ENCODE measurements around the gene GLG1.

GLG1 gene

DNA sequence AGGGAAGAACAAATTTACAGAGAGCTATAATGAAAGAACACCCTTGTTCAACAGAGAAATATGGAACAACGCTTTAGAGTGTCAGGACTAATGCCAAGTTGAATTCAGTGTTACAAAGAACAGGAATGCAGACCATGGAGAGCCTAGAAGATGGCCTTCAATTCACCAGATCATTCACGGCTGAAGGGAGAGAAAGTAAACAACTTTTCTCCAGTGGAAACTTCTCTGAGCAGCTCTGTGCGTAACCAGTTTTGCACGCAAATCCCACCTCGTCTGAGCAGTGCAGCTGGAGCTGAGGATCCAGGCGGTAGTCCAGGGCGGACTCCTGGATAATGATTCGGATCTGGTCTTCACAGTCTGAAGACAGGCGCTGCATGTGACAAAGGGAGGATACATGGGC is 145.1 kb downstream of the GLG1 start:
- TF ChIP-seq ZFX (IDR thresholded peaks at IDR 0.05) = no peak
- TF ChIP-seq, protein P1, sequence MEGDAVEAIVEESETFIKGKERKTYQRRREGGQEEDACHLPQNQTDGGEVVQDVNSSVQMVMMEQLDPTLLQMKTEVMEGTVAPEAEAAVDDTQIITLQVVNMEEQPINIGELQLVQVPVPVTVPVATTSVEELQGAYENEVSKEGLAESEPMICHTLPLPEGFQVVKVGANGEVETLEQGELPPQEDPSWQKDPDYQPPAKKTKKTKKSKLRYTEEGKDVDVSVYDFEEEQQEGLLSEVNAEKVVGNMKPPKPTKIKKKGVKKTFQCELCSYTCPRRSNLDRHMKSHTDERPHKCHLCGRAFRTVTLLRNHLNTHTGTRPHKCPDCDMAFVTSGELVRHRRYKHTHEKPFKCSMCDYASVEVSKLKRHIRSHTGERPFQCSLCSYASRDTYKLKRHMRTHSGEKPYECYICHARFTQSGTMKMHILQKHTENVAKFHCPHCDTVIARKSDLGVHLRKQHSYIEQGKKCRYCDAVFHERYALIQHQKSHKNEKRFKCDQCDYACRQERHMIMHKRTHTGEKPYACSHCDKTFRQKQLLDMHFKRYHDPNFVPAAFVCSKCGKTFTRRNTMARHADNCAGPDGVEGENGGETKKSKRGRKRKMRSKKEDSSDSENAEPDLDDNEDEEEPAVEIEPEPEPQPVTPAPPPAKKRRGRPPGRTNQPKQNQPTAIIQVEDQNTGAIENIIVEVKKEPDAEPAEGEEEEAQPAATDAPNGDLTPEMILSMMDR (conservative IDR thresholded peaks at IDR 0.05) = no peak
- H3K27ac ChIP-seq = no peak overlapping the region

DNA sequence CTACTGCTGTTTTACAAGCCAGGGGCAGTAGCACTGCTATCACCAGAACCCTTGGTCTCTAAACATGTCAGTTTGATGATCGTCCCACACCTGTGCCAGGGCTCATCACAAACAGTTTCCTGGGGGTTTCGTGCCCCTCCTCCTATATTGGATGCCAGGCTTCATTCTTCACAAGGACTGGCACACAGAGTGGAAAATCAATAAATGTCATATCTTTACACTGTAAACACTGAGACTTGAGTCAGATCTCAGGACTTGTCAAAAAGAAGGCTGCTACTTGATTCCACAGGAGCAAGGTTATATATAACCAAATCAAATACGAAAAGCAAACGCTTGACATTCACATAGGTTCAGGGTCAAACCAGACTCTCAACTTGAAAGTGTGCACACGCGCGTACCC is 146.4 kb downstream of the GLG1 start:
- TF ChIP-seq, protein P1 (conservative IDR thresholded peaks at IDR 0.05) = no peak
- TF ChIP-seq ZFX (IDR thresholded peaks at IDR 0.05) = no peak
- H3K27ac ChIP-seq = no peak overlapping the region

DNA sequence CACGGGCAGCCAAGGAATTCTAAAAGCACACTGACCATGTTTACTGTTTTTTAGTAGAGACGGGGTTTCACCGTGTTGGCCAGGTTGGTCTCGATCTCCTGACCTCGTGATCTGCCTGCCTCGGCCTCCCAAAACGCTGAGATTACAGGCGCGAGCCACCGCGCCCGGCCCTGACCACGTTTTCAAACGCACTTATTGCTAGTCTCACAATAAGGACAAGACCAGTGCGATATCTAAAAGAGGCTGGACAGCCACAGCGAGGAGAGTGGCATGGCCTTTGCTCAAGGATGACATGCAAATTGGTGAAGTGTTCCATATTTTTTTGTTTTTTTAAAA is 150.7 kb downstream of the GLG1 start:
- TF ChIP-seq, protein P1 (conservative IDR thresholded peaks at IDR 0.05) = no peak
- no peak for TF ChIP-seq ZFX (IDR thresholded peaks at IDR 0.05)
- H3K27ac ChIP-seq = no peak overlapping the region

DNA sequence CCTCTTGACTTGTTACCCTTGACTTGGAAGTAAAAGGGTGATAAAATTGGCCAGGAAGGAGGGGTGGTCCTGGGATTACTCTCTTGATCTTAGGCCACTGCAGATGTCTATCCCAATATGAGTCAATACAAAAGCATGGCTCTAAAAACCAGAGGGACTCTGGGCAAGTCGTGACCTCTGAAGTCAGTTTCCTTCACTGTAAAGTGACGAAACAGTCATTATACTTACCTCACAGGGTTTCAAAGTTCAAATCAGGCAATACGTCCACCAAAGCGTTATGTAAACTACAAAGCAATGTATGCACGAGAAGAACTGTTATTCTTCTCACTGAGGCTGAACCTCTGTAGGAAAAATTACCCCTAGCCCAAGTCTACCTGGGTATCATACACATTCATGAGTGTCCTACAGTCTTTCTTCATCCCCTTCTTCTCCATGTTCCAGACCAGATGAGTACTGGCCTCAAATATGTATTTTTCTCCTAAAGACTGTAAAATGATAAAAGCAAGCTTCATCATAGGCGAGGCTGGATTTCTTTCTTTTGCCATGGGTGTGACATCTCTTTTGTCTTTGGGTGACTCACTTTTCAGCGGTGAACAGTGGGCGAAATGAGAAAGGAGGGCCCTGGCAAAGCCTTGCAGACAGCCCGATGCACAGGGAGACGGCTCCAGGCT is 151.2 kb downstream of the GLG1 start:
- TF ChIP-seq, protein P1 (conservative IDR thresholded peaks at IDR 0.05) = no peak
- TF ChIP-seq ZFX (IDR thresholded peaks at IDR 0.05) = no peak
- no peak overlapping the region for H3K27ac ChIP-seq

DNA sequence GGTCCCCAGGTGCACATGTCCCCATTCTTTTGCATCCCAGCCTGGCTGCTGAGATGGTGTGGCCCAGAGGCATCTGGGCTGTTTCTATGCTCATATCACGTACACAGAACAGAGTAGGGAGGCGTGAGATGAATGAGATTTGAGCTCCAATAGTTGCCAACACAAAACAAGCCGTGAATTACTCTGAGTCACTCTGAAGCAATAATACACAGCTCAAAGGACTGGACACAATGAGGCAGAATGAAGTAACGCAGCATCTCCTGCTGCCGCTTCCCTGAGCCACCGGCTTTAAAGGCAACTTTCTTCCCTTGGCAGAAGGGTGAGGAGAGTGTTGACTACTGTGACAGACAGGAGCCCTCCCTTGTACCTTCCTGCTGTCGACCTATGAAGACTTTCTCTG is 151.7 kb downstream of the GLG1 start:
- no peak for TF ChIP-seq ZFX (IDR thresholded peaks at IDR 0.05)
- TF ChIP-seq, protein P1 (conservative IDR thresholded peaks at IDR 0.05) = no peak
- H3K27ac ChIP-seq = no peak overlapping the region

DNA sequence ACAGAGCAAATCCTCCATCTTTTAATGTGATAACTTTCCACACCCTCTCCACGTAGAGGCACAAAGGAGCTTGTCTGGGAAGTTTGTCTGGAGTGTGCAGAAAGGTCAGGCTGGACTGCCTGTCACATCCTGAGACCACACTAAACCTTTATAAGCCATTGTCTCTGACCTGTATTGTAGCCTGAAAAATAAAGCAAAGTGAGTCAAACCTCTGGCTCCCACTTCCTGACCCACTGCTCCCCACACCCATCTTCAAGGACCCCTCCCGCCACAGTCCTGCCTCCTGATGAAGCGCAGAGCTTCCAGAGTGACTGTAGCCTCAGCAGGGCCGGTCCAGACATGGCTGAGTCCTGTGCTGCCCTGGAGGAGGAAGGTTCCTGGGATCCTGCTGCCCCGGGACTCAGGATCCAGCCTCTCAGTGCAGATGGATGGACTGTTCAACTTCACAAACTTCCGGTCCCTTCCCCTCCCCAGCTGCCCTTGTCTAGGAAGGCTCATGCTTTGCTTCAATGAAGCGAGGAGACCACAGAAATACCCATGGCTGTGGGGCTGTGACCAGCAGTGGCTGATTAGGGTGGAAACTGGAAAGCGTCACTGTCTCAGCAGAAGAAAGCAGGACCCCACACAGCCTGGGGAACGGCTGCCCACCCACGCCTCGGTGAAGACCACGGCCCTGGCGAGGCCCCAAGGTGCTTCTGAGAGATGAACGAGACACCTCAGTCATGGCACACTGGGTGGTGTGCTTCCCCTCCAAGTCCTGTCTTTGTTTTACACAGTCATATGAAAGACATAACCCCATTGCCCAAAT is 154.8 kb downstream of the GLG1 start:
- H3K27ac ChIP-seq = no peak overlapping the region

More for the DNA sequence above, 154.8 kb downstream of the GLG1 start:
- no peak for TF ChIP-seq ZFX (IDR thresholded peaks at IDR 0.05)
- TF ChIP-seq, protein P1 (conservative IDR thresholded peaks at IDR 0.05) = no peak
